Measurements from ENCODE around the gene FGD4. TPM values are rescaled to one million over a fixed set of nuclear protein-coding genes. Genes with fewer than 3 reads are reported as not detected.
A peak's percentile ranks its signal among the peaks of the same experiment; 100 is the strongest.

FGD4 gene
- total and polyA plus RNA-seq, 2 of the 4 experiments (the other 2 are of a cell fraction), result 2.1 to 8.8 TPM

DNA sequence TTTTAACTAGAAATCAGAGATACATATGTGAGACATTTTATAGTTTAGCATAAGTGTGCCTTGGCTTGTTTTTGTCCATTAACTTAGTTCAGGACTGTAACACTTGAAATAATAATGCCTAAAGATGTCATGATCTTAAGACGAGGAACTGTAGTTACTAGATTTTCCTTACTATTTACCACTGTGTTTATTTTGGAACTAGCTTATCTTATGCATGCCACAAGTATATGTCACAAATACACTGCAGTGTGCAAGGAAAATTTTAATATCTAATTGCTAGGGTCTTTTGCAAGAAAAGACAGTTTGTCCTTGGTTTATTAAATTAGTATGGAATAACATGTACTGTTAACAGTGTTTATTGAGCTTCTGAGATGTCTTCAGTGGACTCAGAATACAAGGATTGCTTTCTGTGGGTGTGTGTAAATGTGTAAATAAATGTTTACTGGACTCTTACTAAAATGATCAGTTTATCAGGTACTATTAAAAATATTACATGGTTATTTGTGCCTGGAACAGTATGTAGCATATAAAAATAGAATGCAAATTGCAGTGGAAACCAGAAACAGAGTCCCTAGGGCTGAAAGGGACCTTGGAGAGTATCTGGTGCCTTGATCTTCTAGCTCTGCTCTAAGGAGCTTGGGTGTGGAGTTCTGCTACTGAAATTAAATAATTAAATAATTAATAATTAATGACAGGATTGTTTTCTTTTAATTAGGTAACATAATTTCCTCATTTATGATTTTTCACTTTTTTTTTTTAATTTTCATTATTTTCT is 58.1 kb downstream of the FGD4 start:
- intact Hi-C loops (cut with micrococcal nuclease), result loop anchor here (5.0 to 10.0 kb wide), 3 partner anchors 280 to 1565 kb away; partner anchors contain the start of genes ALG10 and ETFBKMT

More for the DNA sequence above, 58.1 kb downstream of the FGD4 start:
- TF ChIP-seq BHLHE40 (IDR thresholded peaks at IDR 0.05; ENCODE audit: low read depth, low read length), result no peak
- TF ChIP-seq MXI1 (IDR thresholded peaks at IDR 0.05; ENCODE audit: borderline replicate concordance, low read depth, low read length), result no peak
- no peak for TF ChIP-seq MAFK (IDR thresholded peaks at IDR 0.05; ENCODE audit: low read depth, low read length)
- Histone ChIP-seq H2AFZ (replicated peaks; ENCODE audit: low read length, poor library complexity) (no peak overlapping the region), H4K8ac (ENCODE audit: low read depth in 2 of 2, low read length in 2 of 2) (no peak overlapping the region), H2BK15ac (ENCODE audit: low read depth, low read length) (no peak overlapping the region), H2AK5ac (ENCODE audit: low read depth, low read length) (no peak overlapping the region), H3K23ac (ENCODE audit: low read depth, low read length) (no peak overlapping the region), H3K56ac (ENCODE audit: extremely low read depth, insufficient read depth, low read length) (no peak overlapping the region), H2BK5ac (ENCODE audit: low read depth, low read length, poor library complexity, severe bottlenecking) (no peak overlapping the region), H2BK20ac (ENCODE audit: low read depth, low read length) (no peak overlapping the region), H3K9me3 (ENCODE audit: control insufficient read depth, insufficient read depth, low read length) (no peaks in the 10 kb centered on the region), H4K91ac (ENCODE audit: insufficient read depth, low read depth, low read length) (no peak overlapping the region), H3K79me1 (ENCODE audit: low read depth in 1 of 2, low read length in 2 of 2) (no peaks in the 10 kb centered on the region), H3K27ac (ENCODE audit: insufficient read depth, low read length) (no peak overlapping the region), H3K9me1 (ENCODE audit: insufficient read depth, low read length) (no peaks in the 10 kb centered on the region), H3K4me1 (ENCODE audit: control insufficient read depth, insufficient read depth, low read length) (peaks cover 4% of the 10 kb centered on the region; the same call in 1 of the 2 replicates), H3K4me2 (ENCODE audit: low read depth, low read length) (peak overlapping the region; percentile 19; the same call in 1 of the 2 replicates), H4K5ac (ENCODE audit: low read depth, low read length) (no peak overlapping the region), H2BK120ac (ENCODE audit: low read depth, low read length) (no peak overlapping the region), H3K27me3 (ENCODE audit: control insufficient read depth, insufficient read depth, low read length) (no peaks in the 10 kb centered on the region), H3K36me3 (ENCODE audit: control insufficient read depth, insufficient read depth, low read length) (no peaks in the 10 kb centered on the region), H2AK9ac (replicated peaks; ENCODE audit: low read depth, low read length, poor library complexity) (no peak overlapping the region), H3K9ac (ENCODE audit: low read depth, low read length) (no peak overlapping the region), H3K4ac (ENCODE audit: low read depth, low read length) (no peak overlapping the region), H3K14ac (replicated peaks; ENCODE audit: low read depth, low read length) (no peak overlapping the region), H3K18ac (ENCODE audit: low read depth, low read length) (no peak overlapping the region), H4K20me1 (ENCODE audit: insufficient read depth, low read length) (no peaks in the 10 kb centered on the region), H3K4me3 (ENCODE audit: insufficient read depth, low read depth, low read length) (no peak overlapping the region)
- no TSS peak for BruUV-seq (replicated peaks)
- CTCF ChIA-PET, result interaction anchor here (0.6 to 3.3 kb wide), 6 partner anchors 90 to 298 kb away, joined by 3 to 14 read pairs (median 4); no protein-coding TSS in a partner anchor
- dilution Hi-C loops (cut with HindIII; ENCODE audit: low sequenced_read_pairs, unreplicated experiment), result no loop called here
- WGBS, 2 experiments (ENCODE audit: extremely low coverage in 2 of 2, insufficient read length in 1 of 2), result no CpG with 5 or more reads among the region's 1 CpG
- in situ Hi-C loops (cut with MboI; ENCODE audit: low sequenced_read_pairs), result loop anchor here (5.0 to 25.0 kb wide), 2 partner anchors 200 to 1555 kb away; partner anchors contain the start of gene ALG10
- peak; percentile 53 for DNase-seq
- peak; percentile 64 for ATAC-seq (ENCODE audit: low read depth)
- POLR2A ChIA-PET (ENCODE audit: unreplicated experiment), result no interaction called here

All from IMR-90 (cell line).